ENCODE measurements around the gene VPS39. TPM values are rescaled to one million over a fixed set of nuclear protein-coding genes. Genes with fewer than 3 reads are reported as not detected.

VPS39 gene
- total and polyA plus RNA-seq, 2 of the 13 experiments (the other 11 are each of a cell fraction or from before 2014, with no cell fraction given): 22.9 to 32.0 TPM

DNA sequence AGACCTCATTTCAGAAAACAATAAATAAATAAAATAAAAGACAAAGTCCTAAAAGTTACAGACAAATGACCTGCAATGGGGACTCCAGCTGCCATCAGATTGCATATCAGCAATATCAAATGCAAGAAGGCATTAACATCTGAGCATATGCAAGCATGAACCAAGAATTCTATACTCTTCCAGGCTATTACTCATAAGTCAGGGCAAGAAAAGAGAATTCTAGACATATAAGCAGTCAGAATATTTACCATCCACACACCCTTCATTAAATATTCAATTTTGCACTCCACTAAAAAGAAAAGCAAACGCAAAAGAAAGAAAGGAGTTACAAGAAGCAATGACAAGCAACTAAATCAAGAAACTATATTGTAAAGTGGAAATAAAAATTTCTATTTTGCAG lies 72.8 kb downstream of the VPS39 start:
- H3K4me3 ChIP-seq (replicated peaks in 1 of 3; ENCODE audit: insufficient read depth in 1 of 3, low read depth in 2 of 3, low read length in 3 of 3): no peak overlapping the region
- POLR2A ChIA-PET: no interaction called here
- TF ChIP-seq ZNF781 (CRISPR knock-in tag; IDR thresholded peaks at IDR 0.05; ENCODE audit: borderline replicate concordance, not compliant biosample characterization) (no peak), ZNF878 (CRISPR knock-in tag; IDR thresholded peaks at IDR 0.05) (no peak), ZNF782 (CRISPR knock-in tag; IDR thresholded peaks at IDR 0.05; ENCODE audit: borderline replicate concordance) (no peak), ZNF772 (CRISPR knock-in tag; IDR thresholded peaks at IDR 0.05) (no peak), PHF20 (CRISPR knock-in tag; IDR thresholded peaks at IDR 0.05) (no peak), NR1H2 (CRISPR knock-in tag; IDR thresholded peaks at IDR 0.05; ENCODE audit: borderline replicate concordance, low read depth) (no peak), LRRFIP1 (CRISPR knock-in tag; conservative IDR thresholded peaks at IDR 0.05) (no peak)
- TF ChIP-seq, protein P1, sequence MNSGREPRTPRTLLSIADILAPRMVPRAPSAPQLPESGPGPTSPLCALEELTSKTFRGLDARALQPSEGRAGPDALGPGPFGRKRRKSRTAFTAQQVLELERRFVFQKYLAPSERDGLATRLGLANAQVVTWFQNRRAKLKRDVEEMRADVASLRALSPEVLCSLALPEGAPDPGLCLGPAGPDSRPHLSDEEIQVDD (CRISPR knock-in tag; IDR thresholded peaks at IDR 0.05; ENCODE audit: borderline replicate concordance): no peak
- TF ChIP-seq, protein P2, sequence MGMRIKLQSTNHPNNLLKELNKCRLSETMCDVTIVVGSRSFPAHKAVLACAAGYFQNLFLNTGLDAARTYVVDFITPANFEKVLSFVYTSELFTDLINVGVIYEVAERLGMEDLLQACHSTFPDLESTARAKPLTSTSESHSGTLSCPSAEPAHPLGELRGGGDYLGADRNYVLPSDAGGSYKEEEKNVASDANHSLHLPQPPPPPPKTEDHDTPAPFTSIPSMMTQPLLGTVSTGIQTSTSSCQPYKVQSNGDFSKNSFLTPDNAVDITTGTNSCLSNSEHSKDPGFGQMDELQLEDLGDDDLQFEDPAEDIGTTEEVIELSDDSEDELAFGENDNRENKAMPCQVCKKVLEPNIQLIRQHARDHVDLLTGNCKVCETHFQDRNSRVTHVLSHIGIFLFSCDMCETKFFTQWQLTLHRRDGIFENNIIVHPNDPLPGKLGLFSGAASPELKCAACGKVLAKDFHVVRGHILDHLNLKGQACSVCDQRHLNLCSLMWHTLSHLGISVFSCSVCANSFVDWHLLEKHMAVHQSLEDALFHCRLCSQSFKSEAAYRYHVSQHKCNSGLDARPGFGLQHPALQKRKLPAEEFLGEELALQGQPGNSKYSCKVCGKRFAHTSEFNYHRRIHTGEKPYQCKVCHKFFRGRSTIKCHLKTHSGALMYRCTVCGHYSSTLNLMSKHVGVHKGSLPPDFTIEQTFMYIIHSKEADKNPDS (CRISPR knock-in tag; IDR thresholded peaks at IDR 0.05): no peak
- TF ChIP-seq, protein P3, sequence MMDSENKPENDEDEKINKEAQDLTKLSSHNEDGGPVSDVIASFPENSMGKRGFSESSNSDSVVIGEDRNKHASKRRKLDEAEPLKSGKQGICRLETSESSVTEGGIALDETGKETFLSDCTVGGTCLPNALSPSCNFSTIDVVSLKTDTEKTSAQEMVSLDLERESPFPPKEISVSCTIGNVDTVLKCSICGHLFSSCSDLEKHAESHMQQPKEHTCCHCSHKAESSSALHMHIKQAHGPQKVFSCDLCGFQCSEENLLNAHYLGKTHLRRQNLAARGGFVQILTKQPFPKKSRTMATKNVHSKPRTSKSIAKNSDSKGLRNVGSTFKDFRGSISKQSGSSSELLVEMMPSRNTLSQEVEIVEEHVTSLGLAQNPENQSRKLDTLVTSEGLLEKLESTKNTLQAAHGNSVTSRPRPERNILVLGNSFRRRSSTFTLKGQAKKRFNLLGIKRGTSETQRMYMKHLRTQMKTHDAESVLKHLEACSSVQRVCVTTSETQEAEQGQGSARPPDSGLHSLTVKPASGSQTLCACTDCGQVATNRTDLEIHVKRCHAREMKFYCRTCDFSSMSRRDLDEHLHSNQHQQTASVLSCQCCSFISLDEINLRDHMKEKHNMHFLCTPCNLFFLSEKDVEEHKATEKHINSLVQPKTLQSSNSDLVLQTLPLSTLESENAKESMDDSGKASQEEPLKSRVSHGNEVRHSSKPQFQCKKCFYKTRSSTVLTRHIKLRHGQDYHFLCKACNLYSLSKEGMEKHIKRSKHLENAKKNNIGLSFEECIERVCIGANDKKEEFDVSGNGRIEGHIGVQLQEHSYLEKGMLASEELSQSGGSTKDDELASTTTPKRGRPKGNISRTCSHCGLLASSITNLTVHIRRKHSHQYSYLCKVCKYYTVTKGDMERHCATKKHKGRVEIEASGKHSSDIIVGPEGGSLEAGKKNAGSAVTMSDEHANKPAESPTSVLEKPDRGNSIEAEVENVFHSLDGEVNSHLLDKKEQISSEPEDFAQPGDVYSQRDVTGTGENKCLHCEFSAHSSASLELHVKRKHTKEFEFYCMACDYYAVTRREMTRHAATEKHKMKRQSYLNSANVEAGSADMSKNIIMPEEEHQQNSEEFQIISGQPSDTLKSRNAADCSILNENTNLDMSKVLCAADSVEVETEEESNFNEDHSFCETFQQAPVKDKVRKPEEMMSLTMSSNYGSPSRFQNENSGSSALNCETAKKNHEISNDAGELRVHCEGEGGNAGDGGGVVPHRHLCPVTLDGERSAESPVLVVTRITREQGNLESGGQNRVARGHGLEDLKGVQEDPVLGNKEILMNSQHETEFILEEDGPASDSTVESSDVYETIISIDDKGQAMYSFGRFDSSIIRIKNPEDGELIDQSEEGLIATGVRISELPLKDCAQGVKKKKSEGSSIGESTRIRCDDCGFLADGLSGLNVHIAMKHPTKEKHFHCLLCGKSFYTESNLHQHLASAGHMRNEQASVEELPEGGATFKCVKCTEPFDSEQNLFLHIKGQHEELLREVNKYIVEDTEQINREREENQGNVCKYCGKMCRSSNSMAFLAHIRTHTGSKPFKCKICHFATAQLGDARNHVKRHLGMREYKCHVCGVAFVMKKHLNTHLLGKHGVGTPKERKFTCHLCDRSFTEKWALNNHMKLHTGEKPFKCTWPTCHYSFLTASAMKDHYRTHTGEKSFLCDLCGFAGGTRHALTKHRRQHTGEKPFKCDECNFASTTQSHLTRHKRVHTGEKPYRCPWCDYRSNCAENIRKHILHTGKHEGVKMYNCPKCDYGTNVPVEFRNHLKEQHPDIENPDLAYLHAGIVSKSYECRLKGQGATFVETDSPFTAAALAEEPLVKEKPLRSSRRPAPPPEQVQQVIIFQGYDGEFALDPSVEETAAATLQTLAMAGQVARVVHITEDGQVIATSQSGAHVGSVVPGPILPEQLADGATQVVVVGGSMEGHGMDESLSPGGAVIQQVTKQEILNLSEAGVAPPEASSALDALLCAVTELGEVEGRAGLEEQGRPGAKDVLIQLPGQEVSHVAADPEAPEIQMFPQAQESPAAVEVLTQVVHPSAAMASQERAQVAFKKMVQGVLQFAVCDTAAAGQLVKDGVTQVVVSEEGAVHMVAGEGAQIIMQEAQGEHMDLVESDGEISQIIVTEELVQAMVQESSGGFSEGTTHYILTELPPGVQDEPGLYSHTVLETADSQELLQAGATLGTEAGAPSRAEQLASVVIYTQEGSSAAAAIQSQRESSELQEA (CRISPR knock-in tag; IDR thresholded peaks at IDR 0.05; ENCODE audit: not compliant biosample characterization): no peak

More for the DNA sequence above, 72.8 kb downstream of the VPS39 start:
- DNase-seq (ENCODE audit: low spot score) (no peak), FAIRE-seq (no peak), ATAC-seq (no peak)
- Histone ChIP-seq H3K9ac (ENCODE audit: insufficient read depth, low read depth, low read length) (no peak overlapping the region), H3K4me1 (ENCODE audit: insufficient read depth, low read length) (peaks cover 67% of the 10 kb centered on the region), H3K27me3 (ENCODE audit: control insufficient read depth in 1 of 2, insufficient read depth in 2 of 2, low read length in 2 of 2) (0 out of 5 replicates have a peak, but pooled peaks cover 2 to 7% of the 10 kb centered on the region in 2 experiments), H3K9me3 (ENCODE audit: low read length) (peaks cover 24% of the 10 kb centered on the region), H3K27ac (ENCODE audit: extremely low read length, insufficient read depth, low read length) (no peak overlapping the region), H3K4me2 (ENCODE audit: low read depth, low read length) (no peak overlapping the region), H2AFZ (ENCODE audit: low read length) (no peak overlapping the region), H3K79me2 (ENCODE audit: insufficient read depth, low read length) (no peaks in the 10 kb centered on the region), H4K20me1 (ENCODE audit: insufficient read depth, low read length) (no peaks in the 10 kb centered on the region), H3K36me3 (replicated peaks in 1 of 2; ENCODE audit: control insufficient read depth in 1 of 2, insufficient read depth in 2 of 2, low read length in 2 of 2) (no peaks in the 10 kb centered on the region)
- CTCF ChIA-PET (ENCODE audit: low intra/inter-chr PET ratio, low total read pairs): no interaction called here
- BruUV-seq (replicated peaks): no TSS peak
- WGBS (ENCODE audit: low lambda C conversion rate): 94% methylated on average over 1 of the region's 1 CpG
- in situ Hi-C loops (cut with HindIII; ENCODE audit: extremely low pct_ligation_motif_present, low pct_unique_long_range_greater_than_20kb): loop anchor here (5.0 kb wide), 2 partner anchors 68 to 148 kb away; no protein-coding TSS in a partner anchor
- intact Hi-C loops (cut with micrococcal nuclease; ENCODE audit: unreplicated experiment): loop anchor here (5.0 kb wide), 1 partner anchor 68 kb away; no protein-coding TSS in a partner anchor

Data from HepG2 (cell line).